DMS79 treated with DMSO at 0.1 percent for 48 hours (cell line): Measurements from ENCODE around the gene PLCB4.
"Not testable (repeated sequence)": the region's sequence is repeated elsewhere in the genome, so short reads cannot be mapped to it uniquely, and the experiment has no call there.

Source experiments
- DNase-seq: peaks from one replicate; lab custom pipeline; 2025; lab: John Stamatoyannopoulos, UW

PLCB4 gene

DNA sequence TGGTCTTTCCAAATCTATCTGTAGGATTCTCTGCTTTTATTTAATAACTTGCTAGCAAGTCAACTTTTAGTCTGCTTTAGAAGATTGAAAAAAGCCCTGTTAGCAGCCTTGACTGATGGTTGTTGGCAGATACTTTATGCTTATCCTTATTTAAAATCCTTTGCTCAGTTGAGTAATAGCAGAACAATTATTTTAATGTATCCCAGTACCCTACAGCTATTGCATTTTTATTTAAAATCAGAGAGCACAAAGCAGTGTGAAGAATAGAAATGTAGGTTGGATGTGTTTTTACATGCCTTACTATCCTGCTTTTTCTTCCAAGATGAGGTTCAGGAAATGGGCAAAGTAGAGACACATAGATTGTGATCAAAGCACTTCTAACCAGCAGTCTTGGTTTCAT lies 298.4 kb downstream of the PLCB4 start:
- DNase-seq = no peak

DNA sequence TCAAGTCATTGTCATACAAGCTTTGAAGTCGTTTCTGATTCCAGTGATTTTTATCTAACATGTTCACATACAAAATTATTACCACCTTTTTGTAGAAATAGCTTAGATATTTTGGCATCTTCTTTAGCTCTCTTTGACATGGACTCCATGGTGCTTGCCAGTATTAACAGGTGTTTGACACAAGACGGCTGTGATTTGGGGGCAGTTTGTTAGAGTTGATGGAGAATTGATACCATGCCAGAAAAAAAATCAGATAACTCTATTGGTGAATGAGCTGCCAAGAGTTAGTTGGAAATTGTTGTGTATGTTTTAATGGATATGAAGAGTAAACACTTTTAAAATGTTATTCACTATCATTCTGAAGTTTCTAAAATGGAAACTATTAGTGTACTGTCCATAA lies 298.9 kb downstream of the PLCB4 start:
- no peak for DNase-seq

- no peak for DNase-seq
These were observed 300.0 kb downstream of the PLCB4 start for GRCh38 chr20:9368893-9369292.

DNA sequence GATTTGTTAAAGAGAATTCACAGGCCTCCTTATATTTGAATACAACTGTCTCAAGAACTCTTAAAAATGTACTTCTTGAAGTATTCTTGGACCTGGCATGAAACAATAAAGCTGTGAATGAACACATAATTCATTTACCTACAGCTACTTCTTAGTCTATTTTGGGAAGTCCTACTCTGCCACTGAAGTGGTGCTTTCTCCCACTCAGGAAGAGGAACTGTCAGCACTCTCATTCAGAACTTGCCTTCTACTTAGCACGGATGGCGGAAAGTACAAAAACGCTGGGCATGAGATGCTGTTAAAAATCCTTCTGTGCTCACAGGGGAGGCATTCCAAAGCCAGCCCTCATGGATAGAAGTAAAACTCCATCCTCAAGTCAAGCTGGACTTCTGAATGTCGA lies 300.7 kb downstream of the PLCB4 start:
- DNase-seq = no peak

- no peak for DNase-seq
These were observed 305.2 kb downstream of the PLCB4 start for GRCh38 chr20:9374072-9374471.

GRCh38 chr20:9374480-9374879 lies 305.6 kb downstream of the PLCB4 start:
- no peak for DNase-seq

GRCh38 chr20:9375221-9375681 lies 306.4 kb downstream of the PLCB4 start:
- DNase-seq = peak; percentile 10

GRCh38 chr20:9377007-9377406 lies 308.1 kb downstream of the PLCB4 start:
- DNase-seq = no peak

DNA sequence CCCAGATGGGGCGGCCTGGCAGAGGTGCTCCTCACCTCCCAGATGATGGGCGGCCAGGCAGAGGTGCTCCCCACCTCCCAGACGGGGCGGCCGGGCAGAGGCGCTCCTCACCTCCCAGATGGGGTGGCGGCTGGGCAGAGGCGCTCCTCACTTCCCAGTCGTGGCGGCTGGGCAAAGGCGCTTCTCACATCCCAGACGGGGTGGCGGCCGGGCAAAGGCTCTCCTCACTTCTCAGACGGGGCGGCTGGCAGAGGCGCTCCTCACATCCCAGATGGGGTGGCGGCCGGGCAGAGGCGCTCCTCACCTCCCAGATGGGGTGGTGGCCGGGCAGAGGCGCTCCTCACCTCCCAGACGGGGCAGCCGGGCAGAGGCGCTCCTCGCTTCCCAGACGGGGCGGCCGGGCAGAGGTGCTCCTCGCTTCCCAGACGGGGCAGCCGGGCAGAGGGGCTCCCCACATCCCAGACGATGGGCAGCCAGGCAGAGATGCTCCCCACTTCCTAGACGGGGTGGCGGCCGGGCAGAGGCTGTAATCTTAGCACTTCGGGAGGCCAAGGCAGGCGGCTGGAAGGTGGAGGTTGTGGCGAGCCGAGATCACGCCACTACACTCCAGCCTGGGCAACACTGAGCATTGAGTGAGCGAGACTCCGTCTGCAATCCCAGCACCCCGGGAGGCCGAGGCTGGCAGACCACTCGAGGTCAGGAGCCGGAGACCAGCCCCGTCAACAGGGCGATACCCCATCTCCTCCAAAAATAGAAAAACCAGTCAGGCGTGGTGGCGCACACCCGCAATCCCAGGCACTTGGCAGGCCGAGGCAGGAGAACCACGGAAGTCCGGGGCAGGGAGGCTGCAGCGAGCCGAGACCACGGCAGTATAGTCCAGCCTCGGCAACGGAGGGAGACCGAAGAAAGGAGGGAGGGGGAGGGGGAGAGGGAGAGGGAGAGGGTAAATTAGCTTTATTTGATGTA lies 316.7 kb downstream of the PLCB4 start:
- not testable (repeated sequence) for DNase-seq

DNA sequence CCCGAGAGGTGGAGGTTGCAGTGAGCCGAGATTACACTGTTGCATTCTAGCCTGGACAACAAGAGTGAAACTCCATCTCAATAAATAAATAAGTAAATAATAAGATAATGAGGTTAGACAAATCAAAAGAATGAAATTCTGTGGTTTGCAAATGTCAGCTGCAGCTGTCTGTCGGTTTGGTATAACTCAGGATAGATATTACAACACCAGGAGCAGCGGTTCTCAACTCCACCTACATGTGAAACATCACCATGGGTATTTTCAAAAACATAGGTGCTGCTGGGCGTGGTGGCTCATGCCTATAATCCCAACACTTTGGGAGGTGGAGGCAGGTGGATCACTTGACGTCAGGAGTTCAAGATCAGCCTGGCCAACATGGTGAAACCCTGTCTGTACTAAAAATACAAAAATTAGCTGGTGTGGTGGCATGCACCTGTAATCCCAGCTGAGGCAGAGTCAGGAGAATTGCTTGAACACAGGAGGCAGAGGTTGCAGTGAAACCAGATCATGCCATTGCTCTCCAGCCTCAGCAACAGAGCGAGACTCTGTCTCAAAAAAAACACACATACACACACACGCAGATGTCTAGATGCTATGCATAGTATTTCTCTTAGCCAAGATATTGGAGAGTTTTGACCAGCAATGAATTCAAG lies 319.4 kb downstream of the PLCB4 start:
- no peak for DNase-seq

DNA sequence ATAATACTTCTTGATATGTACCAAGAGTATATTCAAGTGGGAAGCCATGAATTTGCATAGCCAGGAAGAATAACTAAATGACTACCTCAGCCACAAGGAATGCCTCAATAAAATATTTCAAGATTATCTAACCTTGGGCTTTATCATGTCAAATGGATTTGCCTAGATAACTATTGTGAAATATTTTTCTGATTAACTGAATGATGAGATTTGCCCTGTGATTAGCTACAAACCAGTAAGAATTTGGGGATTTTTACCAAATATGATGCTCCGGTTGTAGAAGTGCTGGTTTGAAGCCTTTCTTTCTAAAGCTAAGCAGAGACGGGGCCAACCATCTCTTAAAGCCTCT lies 319.9 kb downstream of the PLCB4 start:
- DNase-seq = no peak

- no peak for DNase-seq
These were observed 320.5 kb downstream of the PLCB4 start for GRCh38 chr20:9389346-9389745.

- DNase-seq = no peak
These were observed 321.6 kb downstream of the PLCB4 start for GRCh38 chr20:9390441-9390840.

GRCh38 chr20:9392892-9393857 lies 324.3 kb downstream of the PLCB4 start:
- DNase-seq = peak; percentile 12

GRCh38 chr20:9395971-9396370 lies 327.1 kb downstream of the PLCB4 start:
- DNase-seq = no peak

DNA sequence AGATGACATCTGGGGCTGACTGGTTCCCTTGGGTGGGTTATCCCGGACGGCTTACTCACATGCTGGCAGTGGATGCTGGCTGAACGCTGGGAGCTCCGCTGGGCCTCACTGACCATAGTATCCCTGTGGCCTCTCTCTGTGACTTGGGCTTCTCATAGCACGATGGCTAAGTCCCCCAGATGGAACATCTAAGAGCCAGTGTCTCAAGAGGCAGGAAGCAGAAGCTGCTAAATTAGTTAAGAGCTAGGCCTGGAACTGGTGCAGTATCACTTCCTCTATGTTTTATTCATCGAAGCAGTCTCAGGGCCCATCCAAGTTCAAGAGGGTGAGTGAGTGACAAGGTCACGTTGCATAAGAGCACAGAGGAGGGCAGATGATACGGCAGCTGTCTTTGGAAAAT lies 329.0 kb downstream of the PLCB4 start:
- no peak for DNase-seq

DNA sequence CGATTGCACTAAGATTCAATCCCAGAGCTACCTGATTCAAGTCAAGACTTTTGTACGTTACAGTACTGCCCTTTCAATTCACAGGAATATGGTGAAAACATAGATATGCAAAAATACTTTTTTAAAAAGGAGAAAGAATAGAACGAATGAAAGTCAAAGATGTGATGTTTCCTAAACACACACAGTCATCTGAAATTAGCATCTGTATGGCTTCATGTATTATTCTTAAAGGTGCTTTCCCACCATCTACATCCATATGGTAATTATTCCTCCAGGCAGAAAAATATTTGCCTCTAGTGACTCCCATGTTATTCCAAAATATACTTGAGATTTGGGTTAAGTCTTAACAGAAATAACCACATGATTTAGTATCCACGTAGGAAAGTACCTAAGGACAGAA lies 330.0 kb downstream of the PLCB4 start:
- no peak for DNase-seq

GRCh38 chr20:9399322-9399721 lies 330.4 kb downstream of the PLCB4 start:
- no peak for DNase-seq

DNA sequence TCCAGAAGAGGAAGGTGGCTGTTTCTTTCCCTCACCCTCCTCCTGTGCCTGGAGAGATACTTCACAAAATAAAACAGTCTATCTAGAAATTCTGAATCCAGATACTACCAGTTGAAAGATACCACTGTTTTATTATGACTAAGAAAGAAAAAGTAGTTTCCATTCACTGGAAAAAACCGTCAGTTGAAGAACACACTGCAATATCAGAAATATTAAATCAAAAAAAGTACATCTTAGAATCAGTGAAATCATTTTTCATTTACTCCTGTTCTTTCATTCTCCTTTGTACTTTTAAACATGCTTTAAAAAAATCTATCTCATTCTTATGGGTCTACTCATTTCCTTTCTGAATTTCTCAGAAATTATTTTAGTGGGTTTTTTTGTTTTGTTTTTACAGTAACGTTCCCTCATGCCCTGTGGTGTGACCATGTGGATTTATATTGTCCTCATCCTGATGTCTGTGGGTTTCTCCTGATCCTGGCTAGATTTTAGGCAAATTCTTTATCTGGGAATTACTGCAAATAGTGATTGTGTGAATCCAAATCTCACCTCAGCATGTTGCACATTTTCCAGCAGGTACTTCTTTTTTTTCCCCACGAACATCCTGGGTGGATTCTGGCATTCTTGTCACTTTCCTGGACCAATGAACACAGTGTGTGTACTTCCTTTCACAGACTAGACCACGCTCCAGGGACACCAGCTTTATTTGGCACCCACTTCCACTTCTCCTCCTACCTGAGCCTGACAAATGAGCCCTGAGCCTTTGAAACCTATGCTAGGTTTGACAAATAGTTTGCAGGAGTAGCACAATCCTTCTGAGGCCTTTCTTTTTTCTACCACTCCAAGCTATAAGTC lies 331.5 kb downstream of the PLCB4 start:
- DNase-seq = no peak

GRCh38 chr20:9401371-9401770 lies 332.5 kb downstream of the PLCB4 start:
- DNase-seq = no peak

DNA sequence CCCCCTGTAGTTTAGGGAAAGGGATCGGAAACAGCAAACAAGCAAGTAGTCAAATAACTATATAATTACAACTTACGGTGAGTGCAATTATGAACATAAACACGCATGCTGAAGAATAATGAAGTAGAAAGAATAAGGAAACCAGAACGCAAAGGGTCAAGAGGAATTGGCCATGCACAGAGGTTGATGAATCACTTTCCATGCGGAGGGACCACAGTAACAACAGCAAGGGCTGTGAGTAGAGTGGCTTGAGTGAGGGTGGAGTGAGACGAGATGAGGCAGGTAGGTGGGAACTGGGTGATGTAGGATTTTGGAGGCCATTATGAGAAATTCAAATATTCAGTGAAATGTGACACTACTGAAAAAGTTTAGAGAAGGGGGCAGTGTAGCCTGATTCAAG lies 333.3 kb downstream of the PLCB4 start:
- no peak for DNase-seq
